NCI-H2196 treated with DMSO at 0.1 percent for 48 hours (cell line): ENCODE data around the gene NUDT17.
A peak's percentile ranks its signal among the peaks of the same experiment; 100 is the strongest.
"Not testable (repeated sequence)": the region's sequence is repeated elsewhere in the genome, so short reads cannot be mapped to it uniquely, and the experiment has no call there.

Experiments
- DNase-seq: peaks from one replicate; lab custom pipeline; 2025; ENCODE audit not compliant: unreplicated experiment; lab: John Stamatoyannopoulos, UW

Gene NUDT17, protein sequence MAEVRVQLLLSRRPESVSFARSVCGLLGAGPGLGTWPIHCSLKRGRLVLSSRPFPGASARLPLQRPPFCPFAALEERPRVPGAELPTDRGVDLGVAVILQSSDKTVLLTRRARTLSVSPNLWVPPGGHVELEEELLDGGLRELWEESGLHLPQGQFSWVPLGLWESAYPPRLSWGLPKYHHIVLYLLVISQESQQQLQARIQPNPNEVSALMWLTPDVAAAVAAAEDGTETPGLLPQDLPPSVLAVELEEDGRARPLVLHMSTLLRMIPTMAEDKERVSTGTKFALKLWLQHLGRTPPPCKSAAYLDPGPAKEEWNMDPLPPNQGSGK

DNA sequence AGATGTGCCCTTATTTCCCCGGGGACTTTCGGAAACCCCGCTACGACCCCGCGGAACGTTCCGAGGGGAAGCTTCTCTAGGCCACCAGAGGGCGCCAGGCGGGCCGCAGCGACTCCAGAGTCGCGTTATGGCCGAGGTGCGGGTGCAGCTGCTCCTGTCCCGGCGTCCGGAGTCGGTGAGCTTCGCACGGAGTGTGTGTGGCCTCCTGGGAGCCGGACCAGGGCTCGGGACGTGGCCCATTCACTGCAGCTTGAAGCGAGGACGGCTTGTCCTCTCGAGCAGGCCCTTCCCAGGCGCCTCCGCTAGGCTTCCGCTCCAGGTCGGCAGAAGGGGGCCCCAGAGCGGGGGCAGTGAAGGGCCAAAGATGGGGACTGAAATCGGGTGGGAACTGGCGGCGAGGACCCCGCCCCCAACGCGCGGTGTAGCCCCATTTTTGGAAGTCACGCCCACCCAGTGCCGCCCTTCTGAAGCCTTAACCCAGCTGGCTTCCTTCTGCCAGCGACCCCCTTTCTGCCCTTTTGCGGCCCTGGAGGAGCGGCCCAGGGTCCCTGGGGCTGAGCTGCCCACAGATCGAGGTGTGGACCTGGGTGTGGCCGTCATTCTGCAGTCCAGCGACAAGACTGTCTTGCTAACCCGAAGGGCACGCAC is at the start of gene NUDT17:
NUDT17 (plus strand) TSS at position 117 of the 648 bp plus-strand sequence; CDS start at position 128, 11 bp downstream.
- DNase-seq: peak; percentile 33

DNA sequence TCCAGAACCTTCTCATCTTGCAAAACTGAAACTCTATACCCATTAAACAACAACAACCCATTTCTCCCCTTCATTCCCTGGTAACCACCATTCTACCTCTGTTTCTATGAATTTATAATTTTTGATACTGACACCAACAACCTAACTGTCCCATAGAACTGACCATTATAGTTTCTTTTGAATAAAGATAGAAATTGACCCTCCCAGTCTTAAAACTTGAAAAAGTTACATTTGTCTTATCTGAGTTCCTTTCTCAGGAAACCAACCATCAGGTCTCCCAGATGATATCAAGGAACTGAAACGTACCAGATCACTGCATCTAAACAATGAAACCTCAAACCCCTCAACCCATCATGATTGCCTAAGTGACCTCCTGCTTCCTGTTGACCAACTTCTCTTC is 48.7 kb upstream of the NUDT17 start:
- DNase-seq: no peak

DNA sequence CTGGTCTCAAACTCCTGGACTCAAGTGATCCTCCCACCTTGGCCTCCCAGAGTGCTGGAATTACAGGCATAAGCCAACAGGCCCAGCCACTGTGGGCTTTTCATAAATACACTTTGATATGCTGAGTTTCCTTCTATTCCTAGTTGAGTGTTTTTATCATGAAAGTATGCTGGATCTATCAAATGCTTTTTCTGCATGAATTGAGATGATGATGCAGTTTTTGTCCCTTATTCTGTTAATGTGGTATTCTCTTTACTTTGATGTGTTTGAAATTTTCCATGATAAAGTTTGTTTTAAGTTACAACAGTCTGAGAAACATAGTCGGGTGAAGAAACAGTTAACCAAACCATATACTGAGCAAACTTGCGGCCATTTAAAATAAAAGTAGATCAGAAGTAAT is 45.6 kb upstream of the NUDT17 start:
- no peak for DNase-seq

DNA sequence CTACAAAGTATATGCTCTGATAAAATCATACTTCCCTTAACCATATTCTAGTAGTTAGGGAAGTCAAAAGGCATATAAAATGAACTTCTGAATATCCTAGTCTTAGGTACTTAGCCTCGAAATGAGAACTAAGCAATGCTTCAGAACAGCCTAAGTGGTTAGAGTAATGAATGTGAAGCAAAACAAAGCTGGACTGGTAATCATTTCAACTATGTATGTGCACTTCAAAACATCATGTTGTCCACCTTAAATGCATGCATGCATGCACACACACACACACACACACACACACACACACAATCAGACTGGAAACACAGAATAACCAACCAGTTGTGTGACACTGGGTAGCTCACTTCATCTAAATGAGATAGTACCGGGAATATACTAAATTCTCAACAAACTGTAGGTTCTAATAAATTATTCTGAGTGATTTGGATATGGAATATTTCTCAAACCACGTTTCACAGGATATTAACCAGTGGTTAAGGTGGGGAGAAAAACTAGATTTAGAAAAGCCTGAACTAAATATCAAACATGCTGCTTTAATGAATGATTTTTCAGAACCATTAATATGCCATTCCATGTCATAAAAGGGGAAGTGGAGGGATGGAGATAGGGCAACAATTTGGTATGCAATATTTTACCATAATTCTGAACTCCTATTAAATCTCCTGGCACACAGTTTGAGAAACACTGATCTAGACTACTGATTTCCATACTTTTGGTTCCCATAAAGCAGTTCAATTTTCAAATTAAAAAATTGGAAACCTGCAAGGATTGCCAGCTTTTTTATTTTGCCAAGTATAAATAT is 41.0 kb upstream of the NUDT17 start:
- DNase-seq: no peak

DNA sequence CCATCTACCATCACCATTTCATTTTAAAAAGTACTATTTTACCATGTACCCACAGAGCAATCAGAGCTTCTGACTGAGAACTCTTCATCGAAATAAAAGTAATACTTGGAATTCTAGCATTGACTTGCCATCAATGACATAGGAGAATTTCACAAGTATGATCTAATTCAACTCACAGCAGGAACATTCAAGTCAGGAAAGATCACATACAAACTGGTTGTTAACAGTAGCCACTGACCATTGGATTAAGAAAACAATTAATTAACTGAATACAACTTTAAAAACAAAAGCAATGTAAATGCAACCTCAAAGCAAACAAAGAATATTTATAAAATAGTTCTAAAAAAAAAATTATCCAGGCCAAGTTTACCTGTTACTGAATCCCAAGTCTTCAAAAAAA is 40.4 kb upstream of the NUDT17 start:
- DNase-seq: no peak

DNA sequence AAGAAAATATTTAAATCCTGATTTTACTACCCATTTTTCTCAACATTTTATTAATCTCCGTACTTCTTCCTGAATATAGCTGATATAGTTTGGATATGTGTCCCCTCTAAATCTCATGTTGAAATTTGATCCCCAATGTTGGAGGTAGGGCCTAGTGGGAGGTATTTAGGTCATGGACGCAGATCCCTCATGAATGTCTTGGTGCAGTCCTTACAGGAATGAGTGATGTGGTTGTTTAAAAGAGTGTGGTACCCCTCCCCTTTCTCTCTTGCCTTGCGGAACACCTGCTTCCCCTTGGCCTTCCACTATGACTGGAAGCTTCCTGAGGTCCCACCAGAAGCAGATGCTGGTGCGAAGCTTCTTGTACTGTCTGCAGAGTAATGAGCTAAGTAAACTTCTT is 39.0 kb upstream of the NUDT17 start:
- no peak for DNase-seq

DNA sequence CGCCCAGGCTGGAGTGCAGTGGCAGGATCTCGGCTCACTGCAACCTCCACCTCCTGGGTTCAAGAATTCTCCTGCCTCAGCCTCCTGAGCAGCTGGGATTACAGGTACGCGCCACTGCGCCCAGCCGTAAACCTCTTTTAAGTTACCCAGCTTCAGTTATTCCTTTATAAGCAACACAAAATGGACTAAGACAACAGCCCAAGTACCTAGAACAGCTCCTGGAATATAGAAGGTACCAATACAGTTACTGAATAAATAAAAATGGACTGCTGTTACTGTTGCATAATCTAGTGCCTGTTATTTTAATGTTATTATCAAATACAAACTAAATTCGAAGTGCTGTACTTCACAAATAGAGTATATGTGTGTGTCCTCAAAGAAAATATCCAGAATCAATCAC is 38.6 kb upstream of the NUDT17 start:
- no peak for DNase-seq

DNA sequence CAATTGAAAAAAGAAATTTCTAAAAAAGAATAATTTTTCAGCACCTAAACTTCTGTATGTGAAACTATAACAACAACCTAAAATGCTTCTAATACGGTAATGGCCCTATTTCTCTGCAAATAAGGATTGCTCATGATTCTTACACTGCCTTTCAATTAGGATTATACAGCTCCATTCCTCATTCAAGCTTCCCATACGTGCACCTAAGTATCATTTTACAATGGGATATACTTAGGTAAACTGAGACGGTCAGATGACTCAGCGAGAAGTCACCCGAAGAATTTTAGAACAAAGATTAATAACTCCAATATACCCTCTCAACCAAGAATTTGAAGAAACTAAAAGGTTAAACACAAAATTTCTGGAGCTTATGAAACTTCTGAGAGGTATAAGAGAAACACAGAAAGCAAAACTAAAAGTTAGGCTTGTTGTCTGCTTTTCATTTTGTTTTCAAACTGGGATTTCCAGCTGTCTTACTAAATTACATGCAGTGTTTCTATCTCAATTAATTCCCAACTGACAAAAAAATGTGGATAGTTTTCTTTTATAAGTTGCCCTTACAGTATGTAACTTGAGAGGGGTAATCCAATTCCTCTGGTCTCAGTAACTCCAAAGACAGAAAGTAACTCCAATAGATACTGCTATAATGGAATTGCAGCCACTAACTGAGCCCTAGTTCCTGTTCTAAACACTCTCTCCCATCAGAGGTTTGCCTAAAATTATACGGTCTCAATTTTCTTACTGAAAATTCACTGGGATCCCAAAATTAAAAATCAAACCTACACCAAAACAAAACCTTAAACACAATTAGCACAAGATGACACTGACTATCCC is 32.2 kb upstream of the NUDT17 start:
- not testable (repeated sequence) for DNase-seq

DNA sequence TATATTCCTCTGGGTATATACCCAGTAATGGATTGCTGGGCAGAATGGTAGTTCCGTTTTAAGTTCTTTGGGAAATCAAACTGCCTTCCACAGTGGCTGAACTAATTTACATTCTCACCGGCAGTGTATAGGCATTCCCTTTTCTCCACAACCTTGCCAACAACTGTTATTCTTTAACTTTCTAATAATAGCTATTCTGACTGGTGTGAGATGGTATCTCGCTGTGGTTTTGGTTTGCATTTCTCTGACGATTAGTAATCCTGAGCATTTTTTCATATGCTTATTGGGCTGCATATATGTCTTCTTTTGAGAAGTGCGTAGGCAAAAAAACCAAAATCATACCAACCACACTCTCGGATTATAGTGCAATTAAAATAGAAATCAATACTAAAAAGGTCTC is 27.3 kb upstream of the NUDT17 start:
- DNase-seq: not testable (repeated sequence)

DNA sequence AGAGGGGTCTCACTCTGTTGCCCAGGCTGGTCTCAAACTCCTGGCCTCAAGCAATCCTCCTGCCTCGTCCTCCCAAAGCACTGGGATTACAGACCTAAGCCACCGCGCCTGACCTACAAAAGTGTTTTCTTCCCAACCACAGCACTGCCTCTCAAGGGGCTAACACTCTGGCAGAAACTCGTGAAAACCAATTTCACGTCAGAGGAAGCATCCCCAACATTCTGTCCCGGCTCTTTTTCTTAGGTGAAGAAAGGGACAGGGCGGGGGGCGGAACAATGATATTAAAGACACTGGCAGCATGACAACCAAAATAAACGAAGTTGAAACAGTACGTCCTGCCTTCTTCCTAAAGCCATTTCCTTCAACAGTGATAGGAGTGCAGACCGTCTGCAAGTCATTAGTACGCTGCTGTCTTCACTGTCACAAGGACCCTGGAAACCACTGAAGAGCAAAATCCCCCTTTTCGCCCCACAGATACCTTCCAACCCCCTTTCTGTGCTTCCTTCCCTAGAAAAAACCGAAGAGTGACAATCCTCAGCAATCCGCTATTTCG is 22.6 kb upstream of the NUDT17 start:
- DNase-seq: not testable (repeated sequence)

DNA sequence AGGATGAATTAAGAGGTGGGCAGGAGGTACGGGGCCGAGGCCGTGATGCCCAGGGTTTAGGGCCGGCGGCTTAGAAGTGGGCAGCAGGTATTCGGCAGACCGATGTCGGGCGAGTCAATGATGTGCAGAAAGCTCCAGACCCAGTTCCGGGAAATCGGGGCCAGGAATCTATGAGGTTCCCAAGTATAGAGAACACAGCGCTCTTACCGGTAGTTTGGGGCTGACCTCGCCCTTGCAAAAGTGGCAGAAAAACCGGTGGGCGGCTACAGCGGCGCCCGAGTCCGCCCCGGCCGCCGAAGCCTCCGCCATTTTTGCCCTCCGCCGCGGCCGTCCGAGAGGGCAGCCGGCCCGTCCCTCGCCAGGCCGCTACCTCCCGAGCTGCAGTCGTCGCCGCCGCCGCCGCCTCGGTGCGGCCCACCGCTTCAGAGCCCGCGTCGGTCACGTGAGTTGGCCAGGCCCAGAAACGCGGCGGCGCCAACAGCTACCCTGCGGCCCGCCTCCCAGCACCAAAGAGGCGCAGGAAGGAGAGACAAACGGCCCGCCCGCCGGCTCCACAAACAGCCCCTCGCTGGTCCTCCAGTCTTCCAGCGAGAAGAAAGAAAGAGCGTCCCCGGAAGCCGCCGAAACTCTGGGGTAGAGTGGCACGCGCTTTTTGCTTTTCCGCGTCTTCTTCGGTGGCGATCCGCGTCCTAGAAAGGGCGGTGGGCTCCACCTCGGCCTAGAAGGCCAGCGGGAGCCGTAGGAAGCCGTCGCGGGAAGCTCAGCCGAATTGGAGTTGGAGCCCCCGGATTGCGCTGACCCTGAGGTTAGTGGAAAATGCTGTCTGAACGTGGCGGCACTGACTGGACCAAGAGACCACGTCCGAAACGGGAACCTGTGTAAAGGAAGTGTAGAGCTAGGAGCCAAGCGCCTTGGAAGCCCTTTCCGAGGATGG is 21.6 kb upstream of the NUDT17 start, which contains the start of the genes POLR3C and RNF115:
POLR3C (plus strand) TSS at position 636 of the 934 bp plus-strand sequence. CDS start 1,577 bp downstream, outside the sequence.
RNF115 (minus strand) TSS at position 531 of the 934 bp plus-strand sequence; CDS start at position 309, 222 bp downstream.
- peak; percentile 92 for DNase-seq

DNA sequence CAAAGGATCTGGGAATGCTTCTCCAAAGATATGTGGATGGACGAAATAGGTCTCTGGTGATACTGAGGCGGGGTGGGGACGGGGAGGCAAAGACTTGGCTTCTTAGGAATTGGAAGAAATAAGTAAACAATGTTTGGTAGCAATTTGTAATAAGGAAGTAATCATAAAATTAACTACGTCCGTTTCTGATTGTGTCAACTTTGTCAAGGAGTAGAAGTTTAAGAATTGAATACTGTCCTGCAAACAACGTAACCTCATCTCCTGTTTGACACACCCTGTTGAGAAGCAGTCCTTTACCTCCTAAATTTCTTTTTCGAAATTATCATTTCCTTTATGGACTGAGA is 21.0 kb upstream of the NUDT17 start:
- DNase-seq: no peak

DNA sequence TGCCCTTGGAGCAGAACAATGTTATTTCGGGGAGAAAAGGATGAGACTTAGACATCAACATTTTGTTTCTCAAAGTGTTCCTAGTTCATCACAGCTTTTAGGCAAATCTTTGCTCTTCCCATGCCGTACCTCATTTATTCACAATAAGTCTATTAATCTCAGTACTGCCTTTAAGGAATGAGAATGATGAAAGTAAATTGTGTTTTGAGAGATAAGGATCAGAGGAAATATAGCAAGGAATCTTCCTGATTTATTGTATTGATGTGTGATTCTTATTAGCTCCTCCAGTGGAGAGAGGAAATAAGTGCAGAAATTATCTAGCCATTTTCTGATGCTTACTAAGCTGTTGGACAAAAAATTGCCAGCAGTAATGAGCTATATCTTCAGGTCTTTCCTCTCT is 19.4 kb upstream of the NUDT17 start:
- no peak for DNase-seq

DNA sequence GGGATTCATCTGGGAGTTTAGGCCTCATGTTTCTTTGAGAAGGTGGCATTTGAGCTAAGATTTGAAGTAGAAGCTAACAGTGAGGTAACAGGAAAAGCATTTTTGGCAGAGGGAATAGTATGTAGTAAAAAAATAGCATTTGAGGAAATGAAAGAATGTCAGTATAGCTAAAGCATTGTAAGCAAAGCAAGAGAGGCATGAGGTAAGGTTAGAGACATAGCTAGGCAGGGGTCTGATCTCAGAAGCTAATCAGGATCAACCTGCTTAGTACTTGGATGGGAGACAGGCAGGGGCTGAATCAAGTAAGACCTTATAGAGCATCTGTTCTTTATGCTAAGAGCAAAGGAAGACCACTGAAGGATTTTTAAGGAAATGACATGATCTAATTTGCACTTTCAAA is 17.5 kb upstream of the NUDT17 start:
- no peak for DNase-seq

DNA sequence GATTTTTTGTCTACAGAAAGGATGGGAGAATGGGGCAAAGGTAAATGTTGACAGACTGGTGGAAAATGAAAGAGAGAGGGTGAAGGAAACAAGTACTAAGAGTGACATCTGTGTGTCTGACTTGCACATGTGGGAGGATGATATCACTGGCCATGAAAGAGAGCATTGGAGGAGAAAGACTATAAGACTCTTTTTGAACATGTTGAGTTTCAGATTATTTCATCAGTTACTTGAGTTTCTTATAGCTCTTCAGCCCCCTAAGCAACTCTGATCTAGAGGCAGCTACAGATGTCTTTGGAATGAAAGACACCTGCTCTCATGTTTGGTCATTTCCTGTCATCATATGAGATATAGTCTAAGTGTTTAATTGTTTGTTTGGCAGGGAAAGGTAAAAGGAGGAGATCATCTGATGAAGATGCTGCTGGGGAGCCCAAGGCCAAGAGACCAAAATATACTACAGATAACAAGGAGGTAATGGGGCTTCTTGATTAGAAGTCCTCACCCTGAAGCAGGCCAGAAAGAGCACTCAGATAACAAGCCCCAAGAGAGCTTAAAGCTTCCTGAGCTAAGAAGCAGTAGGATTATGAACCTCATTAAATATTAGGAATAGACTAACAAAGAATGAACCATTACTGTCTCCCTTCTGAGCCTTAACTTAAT is 16.9 kb upstream of the NUDT17 start:
- no peak for DNase-seq

DNA sequence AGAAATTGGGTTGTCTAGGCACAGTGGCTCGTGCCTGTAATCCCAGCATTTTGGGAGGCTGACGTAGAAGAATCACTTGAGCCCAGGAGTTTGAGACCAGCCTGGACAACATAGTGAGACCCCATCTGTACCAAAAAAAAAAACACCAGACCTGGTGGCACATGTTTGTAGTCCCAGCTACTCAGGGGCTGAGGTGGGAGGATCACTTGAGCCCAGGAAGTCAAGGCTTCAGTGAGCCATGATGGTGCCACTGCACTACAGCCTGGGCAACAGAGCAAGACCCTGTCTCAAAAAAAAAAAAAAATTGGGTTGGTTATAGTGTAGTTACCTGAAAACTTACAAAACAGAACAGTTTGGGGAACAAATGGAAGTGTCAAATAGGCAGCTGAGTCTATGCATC is 14.6 kb upstream of the NUDT17 start:
- DNase-seq: not testable (repeated sequence)

DNA sequence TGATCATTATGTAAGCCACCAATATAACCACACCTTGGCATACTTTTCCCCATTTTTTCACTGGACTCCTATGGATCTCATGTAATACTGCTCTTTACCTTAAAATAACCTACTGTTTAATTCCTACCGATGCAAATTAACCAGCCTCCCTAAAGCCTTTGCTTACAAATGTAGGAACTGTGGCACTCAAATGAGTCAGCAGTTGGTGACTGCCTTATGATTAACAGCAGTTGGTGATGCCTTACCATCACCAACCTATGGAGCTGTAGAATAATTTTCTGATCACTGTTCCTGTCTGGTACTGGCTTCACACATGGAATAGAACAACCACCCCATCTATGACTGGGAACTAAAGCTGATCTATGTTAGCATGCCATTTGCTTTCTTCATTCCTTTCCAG is 7.8 kb upstream of the NUDT17 start:
- no peak for DNase-seq

DNA sequence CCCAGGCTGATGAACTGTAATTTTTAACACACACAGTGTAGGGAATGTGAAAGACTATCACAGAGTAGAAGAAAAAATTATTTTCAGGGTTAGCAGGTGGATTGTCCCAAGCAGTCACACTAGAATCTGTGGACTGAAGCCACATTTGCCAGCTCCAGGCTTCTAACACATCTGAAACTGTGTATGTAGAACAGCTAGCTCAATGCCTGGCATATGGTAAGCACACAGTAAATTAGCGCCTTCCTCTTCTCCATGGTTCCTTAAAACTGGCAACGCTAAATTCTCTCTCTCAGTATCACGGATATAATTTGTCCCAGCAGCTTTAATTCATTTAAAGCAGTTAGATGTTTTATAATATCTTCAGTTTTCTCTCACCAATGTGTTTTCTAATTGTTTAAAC is 2.4 kb upstream of the NUDT17 start:
- DNase-seq: no peak

DNA sequence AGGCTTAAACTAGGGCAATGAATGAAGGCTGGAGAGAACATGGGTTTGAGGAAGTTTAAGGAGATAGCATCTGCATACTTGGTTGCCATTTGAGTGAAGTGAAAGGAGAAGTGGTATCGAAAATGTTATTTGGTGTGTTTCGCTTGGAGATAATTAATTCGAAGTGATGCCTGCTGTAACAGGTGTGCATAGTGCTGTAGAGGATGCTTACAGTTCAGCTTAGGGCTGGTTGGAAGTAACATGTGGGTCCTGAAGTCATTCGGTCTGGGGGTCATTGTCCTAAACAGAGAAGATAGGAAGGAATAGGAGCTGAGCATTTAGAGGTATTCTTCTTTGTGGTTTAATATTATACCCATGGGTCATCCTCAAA is 301 bp upstream of the NUDT17 start:
- DNase-seq: no peak
